Body of pancreas (tissue), 4 donors: Measurements from ENCODE around the gene SUB1. TPM values are rescaled to one million over a fixed set of nuclear protein-coding genes. Genes with fewer than 3 reads are reported as not detected.
A peak's percentile ranks its signal among the peaks of the same experiment; 100 is the strongest.

ENCODE experiments used
- ATAC-seq: fragments of 150-250 bp; one replicate; pipeline ENCODE4 v1.9.1; 2016
- DNase-seq, 4 donors: peaks; one replicate each; pipeline ENCODE4 v3.0.0-alpha.2; 2019
- H3K27ac ChIP-seq, 4 donors: fragments of 200-600 bp; sonication (generic); 1 replicate in 3 of 4; 2 replicates in 1 of 4; pipeline versions ENCODE4 v1.5.1 to v1.6.1; 2016 to 2019; ENCODE audit warnings: mild to moderate bottlenecking in 1 of 4, mixed read lengths in 1 of 4, moderate library complexity in 1 of 4
- H3K27me3 ChIP-seq, 2 donors: fragments of 200-600 bp; sonication (generic); one replicate each; pipeline ENCODE4 v1.6.0; 2016; ENCODE audit warnings: mild to moderate bottlenecking in 1 of 2
- H3K36me3 ChIP-seq, 2 donors: fragments of 200-600 bp; sonication (generic); replicated peaks in 1 of 2; 2 replicates each; pipeline ENCODE4 v1.5.1; 2016; ENCODE audit warnings: low read depth in 2 of 2; ENCODE audit not compliant: insufficient read depth in 1 of 2
- H3K4me1 ChIP-seq: fragments of 200-600 bp; sonication (generic); one replicate; pipeline ENCODE4 v1.6.0; 2016
- H3K4me3 ChIP-seq, 2 donors: fragments of 200-600 bp; sonication (generic); 1 replicate in 1 of 2; 2 replicates in 1 of 2; pipeline ENCODE4 v1.5.1; 2016 to 2019
- H3K9me3 ChIP-seq, 3 donors: fragments of 200-600 bp; sonication (generic); 1 replicate in 2 of 3; 2 replicates in 1 of 3; pipeline ENCODE4 v1.5.1; 2016
- POLR2A ChIP-seq, 3 donors: fragments of 450-650 bp; IDR thresholded peaks; one replicate each; pipeline ENCODE4 v1.6.1; 2016; ENCODE audit warnings: antibody characterized with exemption in 3 of 3, mild to moderate bottlenecking in 2 of 3
- WGBS, 2 donors: methylation state at CpG; one replicate each; pipeline ENCODE4 v1.1.5; 2017; 5-methylcytosine and 5-hydroxymethylcytosine counted together
- intact Hi-C: fragments of 100-400 bp; cut with DNase I; formaldehyde crosslinking; loops from one replicate; pipeline ENCODE4 v1.15.1; 2023
- total RNA-seq, 2 donors: library from RNA; depleted of rRNA; stranded (reverse); fragments of >200 nt; gene quantifications; one replicate each; pipeline ENCODE4 v1.1.0, GENCODE V29; 2016
- TF ChIP-seq, protein P1 (sequence below), 7 experiments: fragments of 450-650 bp in 4 of 7; fragments of 200-600 bp in 3 of 7; sonication (generic) in 3 of 7; IDR thresholded peaks; one replicate each; pipeline ENCODE4 v1.5.1; 2016 to 2019; ENCODE audit warnings: antibody characterized with exemption in 7 of 7

Gene SUB1
- total RNA-seq, 2 donors from 2014 or later, result 30.1 to 168 TPM

DNA sequence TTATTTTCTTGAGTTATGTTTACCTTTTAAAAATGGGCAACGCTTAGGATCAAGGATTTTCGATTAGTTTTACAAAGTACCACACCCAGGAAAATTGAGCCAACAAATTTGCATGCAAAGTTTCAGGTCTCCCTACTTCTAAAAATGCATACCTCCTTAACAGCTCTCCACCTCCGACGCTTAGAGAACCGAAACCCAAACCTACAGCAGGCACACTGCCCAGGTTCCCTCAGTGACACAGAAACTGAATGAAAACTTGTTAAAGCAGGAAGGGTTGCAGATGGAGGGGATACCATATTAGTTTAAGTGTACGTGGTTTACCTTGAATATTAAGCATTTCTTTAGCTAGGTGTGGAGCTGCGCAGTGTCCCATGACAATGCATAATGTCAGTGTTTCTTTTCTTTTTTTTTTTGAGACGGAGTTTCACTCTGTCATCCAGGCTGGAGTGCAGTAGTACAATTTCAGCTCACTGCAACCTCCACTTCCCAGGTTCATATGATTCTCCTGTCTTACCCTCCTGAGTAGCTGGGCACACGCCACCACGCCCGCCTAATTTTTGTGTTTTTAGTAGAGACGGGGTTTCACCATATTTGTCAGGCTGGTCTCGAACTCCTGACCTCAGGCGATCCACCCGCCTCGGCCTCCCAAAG, 1.6 kb upstream of the SUB1 start:
- Histone ChIP-seq H3K4me1 (peaks cover 9% of the 10 kb centered on the region), H3K27me3 (no peaks in the 10 kb centered on the region), H3K4me3 (no peak overlapping the region), H3K9me3 (peaks cover 0 to 6% (median 0%) of the 10 kb centered on the region in 3 donors), H3K27ac (no peak overlapping the region), H3K36me3 (no peaks in the 10 kb centered on the region)
- intact Hi-C loops, result no loop called here
- ATAC-seq (no peak), DNase-seq (no peak)
- 82 to 91% methylated on average over 16 of the region's 16 CpGs for WGBS, 2 donors
- TF ChIP-seq, protein P1, sequence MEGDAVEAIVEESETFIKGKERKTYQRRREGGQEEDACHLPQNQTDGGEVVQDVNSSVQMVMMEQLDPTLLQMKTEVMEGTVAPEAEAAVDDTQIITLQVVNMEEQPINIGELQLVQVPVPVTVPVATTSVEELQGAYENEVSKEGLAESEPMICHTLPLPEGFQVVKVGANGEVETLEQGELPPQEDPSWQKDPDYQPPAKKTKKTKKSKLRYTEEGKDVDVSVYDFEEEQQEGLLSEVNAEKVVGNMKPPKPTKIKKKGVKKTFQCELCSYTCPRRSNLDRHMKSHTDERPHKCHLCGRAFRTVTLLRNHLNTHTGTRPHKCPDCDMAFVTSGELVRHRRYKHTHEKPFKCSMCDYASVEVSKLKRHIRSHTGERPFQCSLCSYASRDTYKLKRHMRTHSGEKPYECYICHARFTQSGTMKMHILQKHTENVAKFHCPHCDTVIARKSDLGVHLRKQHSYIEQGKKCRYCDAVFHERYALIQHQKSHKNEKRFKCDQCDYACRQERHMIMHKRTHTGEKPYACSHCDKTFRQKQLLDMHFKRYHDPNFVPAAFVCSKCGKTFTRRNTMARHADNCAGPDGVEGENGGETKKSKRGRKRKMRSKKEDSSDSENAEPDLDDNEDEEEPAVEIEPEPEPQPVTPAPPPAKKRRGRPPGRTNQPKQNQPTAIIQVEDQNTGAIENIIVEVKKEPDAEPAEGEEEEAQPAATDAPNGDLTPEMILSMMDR (IDR thresholded peaks at IDR 0.05), result no peak
- no peak for TF ChIP-seq POLR2A (IDR thresholded peaks at IDR 0.05)

DNA sequence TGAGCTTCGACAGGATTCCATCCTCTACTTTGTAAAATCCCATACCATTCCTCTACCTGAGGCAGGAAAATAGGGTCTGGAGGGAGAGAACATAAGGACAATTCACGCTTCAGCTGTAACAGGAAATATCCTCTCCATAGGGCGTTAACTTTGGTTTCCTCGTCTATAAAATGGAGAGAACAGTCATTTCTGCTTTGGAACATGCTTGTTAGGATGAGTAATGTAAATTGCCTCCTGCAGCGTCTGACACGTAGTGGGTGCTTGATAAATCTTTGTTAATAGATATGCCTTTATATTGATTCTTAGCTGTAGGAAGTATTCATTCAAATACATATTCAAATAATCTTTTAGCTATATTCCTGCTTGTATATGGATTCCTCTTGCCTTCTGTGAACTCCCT, 711 bp upstream of the SUB1 start:
- H3K4me1 ChIP-seq, result peaks cover 9% of the 10 kb centered on the region
- 52 to 81% methylated on average over 6 of the region's 6 CpGs for WGBS, 2 donors
- no peaks in the 10 kb centered on the region for H3K27me3 ChIP-seq
- intact Hi-C loops, result no loop called here
- ATAC-seq (no peak), DNase-seq (no peak)
- H3K27ac ChIP-seq, result no peak overlapping the region
- no peak for TF ChIP-seq POLR2A (IDR thresholded peaks at IDR 0.05)
- TF ChIP-seq, protein P1 (IDR thresholded peaks at IDR 0.05), result no peak
- peaks cover 0 to 4% of the 10 kb centered on the region in 2 donors for H3K36me3 ChIP-seq
- H3K9me3 ChIP-seq, result peaks cover 0 to 6% (median 0%) of the 10 kb centered on the region in 3 donors
- no peak overlapping the region for H3K4me3 ChIP-seq

DNA sequence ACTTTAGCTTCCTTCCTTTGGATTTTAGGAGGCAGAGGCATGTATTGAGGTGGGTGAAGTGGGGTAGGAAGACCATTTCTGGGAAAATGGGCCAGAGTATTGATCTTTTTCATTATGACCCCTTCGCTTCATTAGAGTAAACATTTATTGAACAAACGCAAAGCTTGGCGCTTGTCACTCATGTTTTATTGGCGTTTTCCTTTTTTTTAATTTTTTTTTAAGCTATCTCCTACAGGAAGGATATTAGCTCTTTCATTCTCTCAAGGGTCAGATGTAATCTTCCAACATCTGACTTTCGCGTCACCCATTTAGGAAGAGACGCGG, 273 bp upstream of the SUB1 start:
- no peak for DNase-seq
- Histone ChIP-seq H3K27me3 (no peaks in the 10 kb centered on the region), H3K27ac (peak overlapping the region in 3 of 4 donors; percentile 96 to 100 (median 98)), H3K36me3 (peaks cover 0 to 4% of the 10 kb centered on the region in 2 donors), H3K4me1 (peaks cover 9% of the 10 kb centered on the region), H3K9me3 (peaks cover 0 to 6% (median 0%) of the 10 kb centered on the region in 3 donors), H3K4me3 (peak overlapping the region in 1 of 2 donors; percentile 94)
- TF ChIP-seq, protein P1 (IDR thresholded peaks at IDR 0.05), result no peak
- no peak for TF ChIP-seq POLR2A (IDR thresholded peaks at IDR 0.05)
- ATAC-seq, result no peak
- 20 to 23% methylated on average over 8 of the region's 8 CpGs for WGBS, 2 donors
- intact Hi-C loops, result no loop called here

DNA sequence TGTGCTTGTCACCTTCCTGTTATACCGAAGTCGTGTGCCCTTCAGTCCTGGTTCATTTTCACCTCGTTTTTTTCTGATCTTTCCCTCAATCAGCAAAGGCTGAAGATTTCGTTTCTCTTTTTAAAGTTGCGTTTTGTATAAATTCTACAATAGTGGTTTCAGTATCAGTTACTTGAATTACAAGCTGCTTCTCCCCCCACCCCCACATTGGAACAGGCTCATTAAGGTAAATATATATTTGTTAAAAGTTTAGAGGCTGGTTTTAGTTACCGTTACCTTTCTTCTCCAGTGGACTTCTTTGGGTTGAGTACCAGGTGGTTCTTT, 881 bp downstream of the SUB1 start:
- no peaks in the 10 kb centered on the region for H3K27me3 ChIP-seq
- peak overlapping the region; percentile 94 to 96 for H3K4me3 ChIP-seq
- H3K36me3 ChIP-seq, result peaks cover 0 to 4% of the 10 kb centered on the region in 2 donors
- peaks cover 9% of the 10 kb centered on the region for H3K4me1 ChIP-seq
- DNase-seq, result no peak
- peak overlapping the region; percentile 96 to 100 (median 98) for H3K27ac ChIP-seq
- TF ChIP-seq POLR2A (IDR thresholded peaks at IDR 0.05), result no peak
- TF ChIP-seq, protein P1 (IDR thresholded peaks at IDR 0.05), result no peak
- 0% methylated on average over 6 of the region's 6 CpGs for WGBS, 2 donors
- no peak for ATAC-seq
- H3K9me3 ChIP-seq, result peaks cover 0 to 3% (median 0%) of the 10 kb centered on the region in 3 donors
- intact Hi-C loops, result no loop called here

DNA sequence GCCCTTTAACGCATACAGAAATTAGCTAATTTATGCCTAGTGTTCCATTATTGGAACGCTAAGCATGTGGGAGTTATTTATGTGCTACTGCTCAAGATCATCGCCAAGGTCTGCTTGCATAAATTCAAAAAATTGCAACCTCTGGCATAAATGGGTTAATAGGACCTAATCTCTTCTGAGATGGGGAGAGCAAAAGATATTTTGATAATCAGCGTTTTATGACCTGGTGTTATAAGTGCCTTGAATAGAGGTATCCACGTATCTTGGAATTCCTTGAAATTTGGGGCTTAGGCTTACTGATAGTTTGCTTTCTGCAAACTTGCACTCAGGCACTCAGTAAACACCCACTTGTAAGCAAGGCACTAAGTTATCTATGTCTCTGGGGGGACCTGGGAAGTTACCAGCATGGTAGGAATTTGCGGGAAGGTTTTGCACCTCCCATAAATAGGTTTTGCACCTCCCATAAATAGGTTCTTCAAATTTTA, 1.8 kb downstream of the SUB1 start:
- Histone ChIP-seq H3K4me1 (peaks cover 9% of the 10 kb centered on the region), H3K27ac (no peak overlapping the region), H3K9me3 (no peaks in the 10 kb centered on the region), H3K27me3 (no peaks in the 10 kb centered on the region), H3K36me3 (peaks cover 0 to 10% of the 10 kb centered on the region in 2 donors), H3K4me3 (no peak overlapping the region)
- DNase-seq, result no peak
- intact Hi-C loops, result no loop called here
- no peak for TF ChIP-seq POLR2A (IDR thresholded peaks at IDR 0.05)
- TF ChIP-seq, protein P1 (IDR thresholded peaks at IDR 0.05), result no peak
- WGBS, 2 donors, result 73 to 81% methylated on average over 6 of the region's 6 CpGs
- no peak for ATAC-seq
